Muscle of leg (tissue), 11 donors: ENCODE data around the gene PRM1. TPM values are rescaled to one million over a fixed set of nuclear protein-coding genes. Genes with fewer than 3 reads are reported as not detected.
"Not testable (repeated sequence)": the region's sequence is repeated elsewhere in the genome, so short reads cannot be mapped to it uniquely, and the experiment has no call there.

Source experiments
- DNase-seq: peaks from one replicate; pipeline ENCODE4 v3.0.0; 2013
- H3K27ac ChIP-seq: one replicate; pipeline ENCODE4 v1.5.1; 2013; ENCODE audit warnings: mild to moderate bottlenecking, low read length, control low read depth
- H3K27me3 ChIP-seq: one replicate; pipeline ENCODE4 v1.6.1; 2013; ENCODE audit warnings: low read length; ENCODE audit not compliant: control insufficient read depth, insufficient read depth
- H3K36me3 ChIP-seq: one replicate; pipeline ENCODE4 v1.6.1; 2013; ENCODE audit warnings: low read length; ENCODE audit not compliant: control insufficient read depth, insufficient read depth
- H3K4me1 ChIP-seq: one replicate; pipeline ENCODE4 v1.6.1; 2013; ENCODE audit warnings: low read length; ENCODE audit not compliant: control insufficient read depth, insufficient read depth
- H3K4me3 ChIP-seq: one replicate; pipeline ENCODE4 v1.5.1; 2013; ENCODE audit warnings: low read length, control low read depth
- H3K9me3 ChIP-seq: replicated peaks from 2 replicates; pipeline ENCODE4 v1.6.1; 2013; ENCODE audit warnings: low read depth, low read length; ENCODE audit not compliant: control insufficient read depth
- WGBS: methylation state at CpG from one replicate; pipeline ENCODE4 v1.1.5; 2013; ENCODE audit warnings: missing lambda C conversion rate; ENCODE audit not compliant: insufficient coverage; 5-methylcytosine and 5-hydroxymethylcytosine counted together
- polyA plus RNA-seq, 8 donors: library from polyadenylated mRNA; unstranded; fragments of 120-200 nt; gene quantifications; one replicate each; pipeline versions ENCODE4 v1.2.1 to v1.2.3, GENCODE V29; 2013; ENCODE audit warnings: inconsistent platforms in 1 of 8, low replicate concordance in 1 of 8; ENCODE audit not compliant: insufficient read length in 8 of 8, insufficient read depth in 1 of 8
- total RNA-seq: library from RNA; stranded (reverse); fragments of 120-200 nt; gene quantifications from one replicate; pipeline ENCODE4 v1.2.4, GENCODE V29; 2013

The PRM1 gene
- total and polyA plus RNA-seq, 9 donors, result not detected

GRCh38 chr16:11306997-11307638, 26.0 kb upstream of the PRM1 start:
- 76% methylated on average over 4 of the region's 7 CpGs for WGBS

GRCh38 chr16:11306381-11306780, 25.3 kb upstream of the PRM1 start:
- Histone ChIP-seq H3K27ac (no peak overlapping the region), H3K4me3 (no peak overlapping the region), H3K27me3 (no peaks in the 10 kb centered on the region), H3K9me3 (no peaks in the 10 kb centered on the region), H3K36me3 (no peaks in the 10 kb centered on the region), H3K4me1 (no peaks in the 10 kb centered on the region)
- WGBS, result 60% methylated on average over 3 of the region's 8 CpGs
- DNase-seq, result no peak

More at GRCh38 chr16:11306997-11307638, 26.0 kb upstream of the PRM1 start:
- no peaks in the 10 kb centered on the region for H3K27me3 ChIP-seq
- H3K9me3 ChIP-seq, result no peaks in the 10 kb centered on the region
- H3K4me3 ChIP-seq, result no peak overlapping the region
- no peaks in the 10 kb centered on the region for H3K36me3 ChIP-seq
- DNase-seq, result no peak
- no peaks in the 10 kb centered on the region for H3K4me1 ChIP-seq
- no peak overlapping the region for H3K27ac ChIP-seq

GRCh38 chr16:11303405-11304138, 22.4 kb upstream of the PRM1 start:
- DNase-seq, result no peak

GRCh38 chr16:11302977-11303376, 21.8 kb upstream of the PRM1 start:
- Histone ChIP-seq H3K27me3 (no peaks in the 10 kb centered on the region), H3K27ac (no peak overlapping the region), H3K4me1 (no peaks in the 10 kb centered on the region), H3K4me3 (no peak overlapping the region), H3K9me3 (no peaks in the 10 kb centered on the region), H3K36me3 (no peaks in the 10 kb centered on the region)
- DNase-seq, result no peak
- 0% methylated on average over 1 of the region's 4 CpGs for WGBS

More at GRCh38 chr16:11303405-11304138, 22.4 kb upstream of the PRM1 start:
- 63% methylated on average over 18 of the region's 18 CpGs for WGBS
- H3K36me3 ChIP-seq, result no peaks in the 10 kb centered on the region
- H3K9me3 ChIP-seq, result no peaks in the 10 kb centered on the region
- H3K4me1 ChIP-seq, result no peaks in the 10 kb centered on the region
- H3K27ac ChIP-seq, result no peak overlapping the region
- H3K4me3 ChIP-seq, result no peak overlapping the region
- no peaks in the 10 kb centered on the region for H3K27me3 ChIP-seq

GRCh38 chr16:11301645-11302501, 20.7 kb upstream of the PRM1 start:
- Histone ChIP-seq H3K27ac (no peak overlapping the region), H3K36me3 (no peaks in the 10 kb centered on the region), H3K4me3 (no peak overlapping the region), H3K4me1 (peaks cover 11% of the 10 kb centered on the region), H3K9me3 (no peaks in the 10 kb centered on the region), H3K27me3 (no peaks in the 10 kb centered on the region)
- WGBS, result 100% methylated on average over 1 of the region's 4 CpGs
- DNase-seq, result no peak

- no peaks in the 10 kb centered on the region for H3K36me3 ChIP-seq
- H3K9me3 ChIP-seq, result no peaks in the 10 kb centered on the region
- WGBS, result 82% methylated on average over 3 of the region's 7 CpGs
- no peak for DNase-seq
- no peak overlapping the region for H3K27ac ChIP-seq
- peaks cover 16% of the 10 kb centered on the region for H3K4me1 ChIP-seq
- H3K27me3 ChIP-seq, result no peaks in the 10 kb centered on the region
- no peak overlapping the region for H3K4me3 ChIP-seq
These were observed 19.4 kb upstream of the PRM1 start for GRCh38 chr16:11300560-11300892.

- H3K4me1 ChIP-seq, result peaks cover 16% of the 10 kb centered on the region
- H3K27me3 ChIP-seq, result no peaks in the 10 kb centered on the region
- no peaks in the 10 kb centered on the region for H3K36me3 ChIP-seq
- no peaks in the 10 kb centered on the region for H3K9me3 ChIP-seq
- H3K4me3 ChIP-seq, result no peak overlapping the region
- H3K27ac ChIP-seq, result no peak overlapping the region
- DNase-seq, result no peak
- 66% methylated on average over 4 of the region's 6 CpGs for WGBS
These were observed 18.9 kb upstream of the PRM1 start for GRCh38 chr16:11299865-11300559.

- H3K9me3 ChIP-seq, H3K36me3 ChIP-seq, H3K27ac ChIP-seq, H3K27me3 ChIP-seq, H3K4me3 ChIP-seq, DNase-seq: not testable (repeated sequence)
- peaks cover 16% of the 10 kb centered on the region for H3K4me1 ChIP-seq
- 79% methylated on average over 8 of the region's 13 CpGs for WGBS
These were observed 17.9 kb upstream of the PRM1 start for GRCh38 chr16:11298950-11299547.

- Histone ChIP-seq H3K27me3 (no peaks in the 10 kb centered on the region), H3K36me3 (no peaks in the 10 kb centered on the region), H3K4me3 (no peak overlapping the region), H3K4me1 (peaks cover 16% of the 10 kb centered on the region), H3K27ac (no peak overlapping the region), H3K9me3 (no peaks in the 10 kb centered on the region)
- DNase-seq, result no peak
- WGBS, result no CpG with 5 or more reads among the region's 5 CpGs
These were observed 17.2 kb upstream of the PRM1 start for GRCh38 chr16:11298143-11298900.
